Mammary epithelial cell (primary cell): ENCODE data around the gene RPL3.

Source experiments
- CTCF ChIP-seq, 2 donors: IDR thresholded peaks in 1 of 2; conservative IDR thresholded peaks in 1 of 2; 2 replicates each; pipeline ENCODE4 v1.5.1; 2011 to 2012; ENCODE audit warnings: inconsistent platforms in 2 of 2, low read length in 2 of 2, mild to moderate bottlenecking in 2 of 2, control low read depth in 1 of 2, low read depth in 1 of 2; ENCODE audit not compliant: insufficient read depth in 1 of 2; ENCODE audit errors: extremely low read depth in 1 of 2
- EZH2 ChIP-seq: IDR thresholded peaks from 2 replicates; pipeline ENCODE4 v1.6.1; 2012; ENCODE audit warnings: low read length, inconsistent platforms, borderline replicate concordance

- no peak for TF ChIP-seq CTCF (conservative IDR thresholded peaks at IDR 0.05 in 1 of 2, IDR thresholded peaks at IDR 0.05 in 1 of 2; ENCODE audit: extremely low read depth in 1 of 2, insufficient read depth in 1 of 2, low read depth in 1 of 2, low read length in 2 of 2)
- TF ChIP-seq EZH2: no peak
These were observed 40.3 kb upstream of the RPL3 start for GRCh38 chr22:39359659-39360195.
